SK-N-SH treated with all-trans-retinoic acid at 6 μM for 48 hours (cell line): ENCODE data around the gene ZDHHC5.

Source experiments
- ARNTL ChIP-seq: fragments of 450-650 bp; formaldehyde crosslinking; IDR thresholded peaks from 2 replicates; pipeline ENCODE4 v1.5.0; 2020; ENCODE audit warnings: low read depth, mild to moderate bottlenecking, moderate library complexity, borderline replicate concordance
- BACH2 ChIP-seq: fragments of 250-450 bp; sonication (Bioruptor Pico); IDR thresholded peaks from 2 replicates; pipeline ENCODE4 v1.9.0; 2021; ENCODE audit warnings: mild to moderate bottlenecking, borderline replicate concordance
- CSDC2 ChIP-seq: fragments of 250-450 bp; sonication (Bioruptor Pico); IDR thresholded peaks from 2 replicates; pipeline ENCODE4 v1.5.0; 2020; ENCODE audit warnings: mild to moderate bottlenecking, moderate library complexity
- RARB ChIP-seq: fragments of 250-450 bp; sonication (Bioruptor Pico); IDR thresholded peaks from 2 replicates; pipeline ENCODE4 v1.8.0; 2021; ENCODE audit warnings: mild to moderate bottlenecking, moderate library complexity
- ZFP3 ChIP-seq: fragments of 250-450 bp; sonication (Bioruptor Pico); IDR thresholded peaks from 2 replicates; pipeline ENCODE4 v1.5.0; 2020; ENCODE audit warnings: mild to moderate bottlenecking, moderate library complexity
- ZNF565 ChIP-seq: fragments of 450-650 bp; formaldehyde crosslinking; conservative IDR thresholded peaks from 2 replicates; pipeline ENCODE4 v1.5.0; 2020; ENCODE audit warnings: low read depth, mild to moderate bottlenecking, moderate library complexity
- ZNF70 ChIP-seq: fragments of 450-650 bp; formaldehyde crosslinking; IDR thresholded peaks from 2 replicates; pipeline ENCODE4 v1.5.0; 2020; ENCODE audit warnings: mild to moderate bottlenecking, moderate library complexity
- ZNF8 ChIP-seq: fragments of 450-650 bp; formaldehyde crosslinking; IDR thresholded peaks from 2 replicates; pipeline ENCODE4 v1.5.0; 2020; ENCODE audit warnings: mild to moderate bottlenecking, moderate library complexity

DNA sequence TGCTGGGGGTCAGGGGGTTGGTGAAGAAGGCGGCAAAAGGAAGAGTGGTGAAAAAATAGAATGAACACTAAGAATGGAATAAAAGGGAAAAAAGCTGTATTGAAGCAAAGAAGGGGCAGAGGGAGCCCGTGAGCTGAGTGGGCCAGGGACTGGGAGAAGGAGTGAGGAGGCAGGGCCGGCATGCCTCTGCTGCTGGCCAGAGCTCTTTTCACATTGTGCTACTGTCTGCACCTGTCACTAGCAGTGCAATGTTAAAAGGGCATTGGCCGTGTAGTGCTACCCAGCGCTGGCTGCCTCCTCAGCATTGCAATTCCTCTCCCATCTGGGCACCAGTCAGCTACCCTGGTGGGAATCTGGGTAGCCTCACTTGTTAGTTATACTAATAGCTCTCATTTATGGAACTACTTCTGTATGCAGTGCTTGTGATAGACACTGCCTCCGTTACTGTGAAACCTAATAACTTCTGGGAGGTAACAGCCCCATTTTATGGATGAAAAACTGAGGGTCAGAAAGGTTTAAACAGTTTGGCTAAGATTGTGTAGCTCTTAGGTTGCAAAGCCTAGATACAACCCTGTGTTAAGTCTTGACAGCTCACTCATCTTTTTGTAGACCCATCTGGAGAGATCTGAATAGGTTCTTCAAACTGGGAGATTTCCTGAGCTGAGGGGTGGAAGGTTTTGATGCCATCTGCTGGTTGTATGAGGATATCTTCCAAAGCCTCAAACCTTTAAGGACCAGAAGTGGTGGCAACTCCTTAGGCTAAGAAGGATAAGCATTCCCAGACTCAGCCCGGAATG lies 26.7 kb upstream of the ZDHHC5 start:
- TF ChIP-seq ARNTL (CRISPR knock-in tag) (no peak), ZNF565 (CRISPR knock-in tag) (no peak), RARB (CRISPR knock-in tag) (no peak), CSDC2 (CRISPR knock-in tag) (no peak), ZFP3 (CRISPR knock-in tag) (no peak), ZNF8 (no peak), BACH2 (CRISPR knock-in tag) (no peak), ZNF70 (CRISPR knock-in tag) (no peak)
